Neural progenitor cell (in vitro differentiated cells): ENCODE measurements around the gene KIF11. TPM values are rescaled to one million over a fixed set of nuclear protein-coding genes. Genes with fewer than 3 reads are reported as not detected.
"Not testable (repeated sequence)": the region's sequence is repeated elsewhere in the genome, so short reads cannot be mapped to it uniquely, and the experiment has no call there.

Experiments used
- DNase-seq: peaks from one replicate; pipeline ENCODE4 v3.0.0-alpha.2; 2016; ENCODE audit warnings: low spot score
- H2AFZ ChIP-seq: fragments of 200-600 bp; sonication (generic); replicated peaks from 2 replicates; pipeline ENCODE4 v1.6.1; 2016; ENCODE audit warnings: antibody characterized with exemption
- H3F3A ChIP-seq: fragments of 200-600 bp; sonication (generic); 2 replicates; pipeline ENCODE4 v1.6.1; 2016; ENCODE audit warnings: antibody characterized with exemption, low read depth
- H3K27ac ChIP-seq: fragments of 200-600 bp; sonication (generic); 2 replicates; pipeline ENCODE4 v1.5.1; 2016; ENCODE audit warnings: mild to moderate bottlenecking
- H3K27me3 ChIP-seq: fragments of 200-600 bp; sonication (generic); 2 replicates; pipeline ENCODE4 v1.6.1; 2016; ENCODE audit warnings: mild to moderate bottlenecking, moderate library complexity
- H3K36me3 ChIP-seq: fragments of 200-600 bp; sonication (generic); 2 replicates; pipeline ENCODE4 v1.5.1; 2016
- H3K4me1 ChIP-seq: fragments of 200-600 bp; sonication (generic); 2 replicates; pipeline ENCODE4 v1.6.1; 2016; ENCODE audit warnings: mixed run types
- H3K4me2 ChIP-seq: fragments of 200-600 bp; sonication (generic); 2 replicates; pipeline ENCODE4 v1.6.1; 2016
- H3K4me3 ChIP-seq: fragments of 200-600 bp; sonication (generic); 2 replicates; pipeline ENCODE4 v1.5.1; 2016
- H3K79me2 ChIP-seq: fragments of 200-600 bp; sonication (generic); 2 replicates; pipeline ENCODE4 v1.6.1; 2016; ENCODE audit warnings: low read depth
- H3K9ac ChIP-seq: fragments of 200-600 bp; sonication (generic); 2 replicates; pipeline ENCODE4 v1.6.1; 2016
- H3K9me3 ChIP-seq: fragments of 200-600 bp; sonication (generic); 2 replicates; pipeline ENCODE4 v1.5.1; 2016; ENCODE audit warnings: low read depth
- H4K20me1 ChIP-seq: fragments of 200-600 bp; sonication (generic); 2 replicates; pipeline ENCODE4 v1.6.1; 2016; ENCODE audit warnings: low read depth
- H3K27ac Mint-ChIP-seq: 3 replicates; pipeline ENCODE4 v1.8.0; 2021; ENCODE audit warnings: mixed read lengths
- H3K27me3 Mint-ChIP-seq: 2 replicates; pipeline ENCODE4 v1.8.0; 2022; ENCODE audit warnings: low read depth, mild to moderate bottlenecking, inconsistent platforms, moderate library complexity, mixed read lengths; ENCODE audit not compliant: insufficient read depth
- H3K36me3 Mint-ChIP-seq: 3 replicates; pipeline ENCODE4 v1.8.0; 2021; ENCODE audit warnings: mixed read lengths
- H3K4me1 Mint-ChIP-seq: 3 replicates; pipeline ENCODE4 v1.8.0; 2021; ENCODE audit warnings: mixed read lengths
- H3K4me3 Mint-ChIP-seq: 3 replicates; pipeline ENCODE4 v1.8.0; 2021; ENCODE audit warnings: mild to moderate bottlenecking, moderate library complexity, mixed read lengths
- H3K9me3 Mint-ChIP-seq: 3 replicates; pipeline ENCODE4 v1.8.0; 2020; ENCODE audit warnings: mixed read lengths
- EZH2 ChIP-seq: fragments of 200-600 bp; sonication (generic); IDR thresholded peaks from 2 replicates; pipeline ENCODE4 v1.6.1; 2017; ENCODE audit warnings: antibody characterized with exemption, mild to moderate bottlenecking, moderate library complexity
- EZH2phosphoT487 ChIP-seq: fragments of 200-600 bp; sonication (generic); IDR thresholded peaks from 2 replicates; pipeline ENCODE4 v1.6.1; 2017; ENCODE audit warnings: antibody characterized with exemption
- total RNA-seq: library from RNA; depleted of rRNA; stranded (reverse); fragments of >200 nt; gene quantifications from 2 replicates; pipeline ENCODE4 v1.2.3, GENCODE V29; 2015; ENCODE audit warnings: low replicate concordance
- TF ChIP-seq, protein P1 (sequence below): fragments of 200-600 bp; sonication (generic); IDR thresholded peaks from 2 replicates; pipeline ENCODE4 v1.5.1; 2017; ENCODE audit warnings: antibody characterized with exemption, mild to moderate bottlenecking

KIF11 gene
- total RNA-seq, 1 donor from 2014 or later = 128 TPM

DNA sequence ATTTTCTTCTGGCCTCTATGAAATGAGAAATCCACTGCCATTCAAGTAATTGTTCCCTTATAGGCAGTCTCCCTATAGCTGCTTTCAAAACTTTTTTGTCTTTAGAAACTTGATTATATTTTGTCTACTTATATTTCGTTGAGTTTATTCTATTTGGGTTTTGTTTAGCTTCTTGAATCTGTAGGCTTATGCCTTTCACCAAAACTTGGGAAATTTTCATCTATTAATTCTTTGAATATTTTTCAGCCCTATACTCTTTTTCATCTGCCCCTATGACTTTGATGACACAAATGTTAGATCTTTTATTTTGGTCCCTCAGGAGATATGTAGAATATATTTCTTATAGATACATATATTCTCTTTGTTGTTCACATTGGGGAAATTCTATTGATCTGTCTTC is 48.6 kb downstream of the KIF11 start:
- Histone ChIP-seq H3K4me1 (no peaks in the 10 kb centered on the region), H3K79me2 (peaks cover 5% of the 10 kb centered on the region), H3F3A (peaks cover 9% of the 10 kb centered on the region), H3K36me3 (peaks cover 49% of the 10 kb centered on the region), H3K4me2 (no peak overlapping the region), H3K9ac (no peak overlapping the region), H3K27ac (peak overlapping the region; percentile 7), H3K9me3 (no peaks in the 10 kb centered on the region), H3K27me3 (no peaks in the 10 kb centered on the region), H3K4me3 (no peak overlapping the region), H2AFZ (no peak overlapping the region), H4K20me1 (peaks cover 7% of the 10 kb centered on the region)
- H3K9me3 Mint-ChIP-seq = no peaks in the 10 kb centered on the region
- H3K27me3 Mint-ChIP-seq = no peaks in the 10 kb centered on the region
- DNase-seq = no peak
- H3K36me3 Mint-ChIP-seq = peaks cover 39% of the 10 kb centered on the region
- H3K4me3 Mint-ChIP-seq = no peak overlapping the region
- H3K27ac Mint-ChIP-seq = no peak overlapping the region
- TF ChIP-seq EZH2phosphoT487 (no peak), EZH2 (no peak)
- TF ChIP-seq, protein P1, sequence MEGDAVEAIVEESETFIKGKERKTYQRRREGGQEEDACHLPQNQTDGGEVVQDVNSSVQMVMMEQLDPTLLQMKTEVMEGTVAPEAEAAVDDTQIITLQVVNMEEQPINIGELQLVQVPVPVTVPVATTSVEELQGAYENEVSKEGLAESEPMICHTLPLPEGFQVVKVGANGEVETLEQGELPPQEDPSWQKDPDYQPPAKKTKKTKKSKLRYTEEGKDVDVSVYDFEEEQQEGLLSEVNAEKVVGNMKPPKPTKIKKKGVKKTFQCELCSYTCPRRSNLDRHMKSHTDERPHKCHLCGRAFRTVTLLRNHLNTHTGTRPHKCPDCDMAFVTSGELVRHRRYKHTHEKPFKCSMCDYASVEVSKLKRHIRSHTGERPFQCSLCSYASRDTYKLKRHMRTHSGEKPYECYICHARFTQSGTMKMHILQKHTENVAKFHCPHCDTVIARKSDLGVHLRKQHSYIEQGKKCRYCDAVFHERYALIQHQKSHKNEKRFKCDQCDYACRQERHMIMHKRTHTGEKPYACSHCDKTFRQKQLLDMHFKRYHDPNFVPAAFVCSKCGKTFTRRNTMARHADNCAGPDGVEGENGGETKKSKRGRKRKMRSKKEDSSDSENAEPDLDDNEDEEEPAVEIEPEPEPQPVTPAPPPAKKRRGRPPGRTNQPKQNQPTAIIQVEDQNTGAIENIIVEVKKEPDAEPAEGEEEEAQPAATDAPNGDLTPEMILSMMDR = no peak
- H3K4me1 Mint-ChIP-seq = no peaks in the 10 kb centered on the region

DNA sequence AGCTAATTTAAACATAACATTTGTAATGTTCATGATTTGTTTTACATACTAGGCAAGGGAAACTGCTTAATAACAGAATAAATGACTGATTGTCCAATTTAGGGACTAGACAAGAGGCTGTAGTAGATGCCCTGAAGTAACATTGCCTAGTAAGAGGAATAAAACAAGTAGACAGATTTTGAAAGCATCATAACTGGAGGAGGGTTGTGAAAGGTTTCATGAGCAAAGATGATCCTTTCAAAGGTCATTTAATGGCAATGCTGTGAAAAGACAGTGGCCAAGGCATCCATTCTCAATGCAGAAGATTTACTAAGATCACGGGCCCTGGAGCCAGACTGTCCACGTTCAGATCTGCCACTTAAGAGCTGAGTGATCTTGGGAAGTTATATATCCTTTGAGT is 52.0 kb downstream of the KIF11 start:
- Histone ChIP-seq H3K9ac (no peak overlapping the region), H3K36me3 (peaks cover 41% of the 10 kb centered on the region), H4K20me1 (peaks cover 7% of the 10 kb centered on the region), H3F3A (peaks cover 3% of the 10 kb centered on the region), H3K4me2 (no peak overlapping the region), H3K4me3 (no peak overlapping the region), H3K27ac (no peak overlapping the region), H3K79me2 (peaks cover 5% of the 10 kb centered on the region), H3K4me1 (no peaks in the 10 kb centered on the region), H3K9me3 (no peaks in the 10 kb centered on the region), H2AFZ (no peak overlapping the region), H3K27me3 (no peaks in the 10 kb centered on the region)
- H3K27ac Mint-ChIP-seq = no peak overlapping the region
- TF ChIP-seq, protein P1 = no peak
- no peak for TF ChIP-seq EZH2phosphoT487
- no peak for TF ChIP-seq EZH2
- H3K36me3 Mint-ChIP-seq = peaks cover 49% of the 10 kb centered on the region
- H3K4me1 Mint-ChIP-seq = no peaks in the 10 kb centered on the region
- H3K27me3 Mint-ChIP-seq = no peaks in the 10 kb centered on the region
- H3K9me3 Mint-ChIP-seq = no peaks in the 10 kb centered on the region
- no peak for DNase-seq
- H3K4me3 Mint-ChIP-seq = no peak overlapping the region

DNA sequence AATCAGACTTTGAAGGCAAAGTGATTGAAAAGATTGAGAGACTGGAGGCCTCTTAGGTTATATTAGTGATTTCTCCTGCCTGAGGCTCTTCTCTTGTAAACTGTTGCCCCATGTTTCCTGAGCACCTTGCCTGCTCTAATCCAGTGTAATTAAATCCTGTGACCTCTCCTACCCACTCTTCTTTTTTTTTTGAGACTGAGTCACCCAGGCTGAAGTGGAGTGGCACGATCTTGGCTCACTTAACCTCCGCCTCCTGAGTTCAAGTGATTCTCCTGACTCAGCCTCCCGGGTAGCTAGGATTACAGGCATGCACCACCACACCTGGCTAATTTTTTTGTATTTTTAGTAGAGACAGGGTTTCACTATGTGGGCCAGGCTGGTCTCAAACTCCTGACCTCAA is 57.9 kb downstream of the KIF11 start:
- not testable (repeated sequence) for H3K9ac ChIP-seq, H3K4me2 ChIP-seq, H3K4me3 Mint-ChIP-seq, H3K27me3 ChIP-seq, H3K4me1 Mint-ChIP-seq, H3K4me1 ChIP-seq, H3K9me3 ChIP-seq, H3K27ac ChIP-seq, H3K4me3 ChIP-seq, DNase-seq, H3K9me3 Mint-ChIP-seq, H4K20me1 ChIP-seq, H2AFZ ChIP-seq, H3K27ac Mint-ChIP-seq, H3K79me2 ChIP-seq, H3K27me3 Mint-ChIP-seq
- peaks cover 20% of the 10 kb centered on the region for H3F3A ChIP-seq
- peaks cover 50% of the 10 kb centered on the region for H3K36me3 ChIP-seq
- peaks cover 50% of the 10 kb centered on the region for H3K36me3 Mint-ChIP-seq

DNA sequence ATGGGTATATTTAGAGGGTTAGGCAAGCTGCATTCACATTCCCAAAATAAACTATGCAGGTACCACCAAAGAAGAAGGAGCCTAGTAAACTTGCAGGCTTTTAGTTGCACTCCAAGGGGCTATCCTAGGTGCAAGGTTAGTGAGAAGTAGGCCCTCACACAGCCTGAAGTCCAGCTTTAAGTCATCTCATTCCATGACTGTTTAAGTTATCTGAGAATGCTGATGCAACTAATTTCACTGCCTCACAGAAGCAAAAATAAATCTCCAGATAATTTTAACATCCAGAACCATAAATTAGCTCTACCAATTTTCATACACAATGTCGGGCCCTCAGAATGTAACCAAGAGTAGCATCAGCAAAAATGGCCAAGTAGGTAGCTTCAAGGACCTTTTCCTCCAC is 62.5 kb downstream of the KIF11 start:
- no peak for DNase-seq

More for the DNA sequence above, 62.5 kb downstream of the KIF11 start:
- Mint-ChIP-seq H3K27me3 (no peaks in the 10 kb centered on the region), H3K4me3 (no peak overlapping the region), H3K36me3 (peaks cover 29% of the 10 kb centered on the region), H3K27ac (no peak overlapping the region), H3K4me1 (no peaks in the 10 kb centered on the region), H3K9me3 (no peaks in the 10 kb centered on the region)
- no peaks in the 10 kb centered on the region for H3K4me1 ChIP-seq
- no peak overlapping the region for H3K9ac ChIP-seq
- no peaks in the 10 kb centered on the region for H4K20me1 ChIP-seq
- no peak overlapping the region for H3K4me3 ChIP-seq
- no peak overlapping the region for H3K4me2 ChIP-seq
- no peaks in the 10 kb centered on the region for H3K27me3 ChIP-seq
- TF ChIP-seq, protein P1 = no peak
- no peak for TF ChIP-seq EZH2
- TF ChIP-seq EZH2phosphoT487 = no peak
- no peaks in the 10 kb centered on the region for H3K79me2 ChIP-seq
- no peak overlapping the region for H2AFZ ChIP-seq
- peak overlapping the region; percentile 41 for H3K27ac ChIP-seq
- H3F3A ChIP-seq = peaks cover 30% of the 10 kb centered on the region
- H3K9me3 ChIP-seq = no peaks in the 10 kb centered on the region
- peaks cover 21% of the 10 kb centered on the region for H3K36me3 ChIP-seq
